NB4 (cell line): ENCODE results near the gene NR3C1.

Experiments
- POLR2A ChIP-seq: IDR thresholded peaks from 2 replicates; pipeline ENCODE4 v1.6.1; 2011; ENCODE audit warnings: mild to moderate bottlenecking; ENCODE audit not compliant: insufficient read length; ENCODE audit errors: extremely low read depth
- TF ChIP-seq, protein P1 (sequence below): IDR thresholded peaks from one replicate; pipeline ENCODE4 v1.5.1; 2012; ENCODE audit warnings: low read depth, low read length

DNA sequence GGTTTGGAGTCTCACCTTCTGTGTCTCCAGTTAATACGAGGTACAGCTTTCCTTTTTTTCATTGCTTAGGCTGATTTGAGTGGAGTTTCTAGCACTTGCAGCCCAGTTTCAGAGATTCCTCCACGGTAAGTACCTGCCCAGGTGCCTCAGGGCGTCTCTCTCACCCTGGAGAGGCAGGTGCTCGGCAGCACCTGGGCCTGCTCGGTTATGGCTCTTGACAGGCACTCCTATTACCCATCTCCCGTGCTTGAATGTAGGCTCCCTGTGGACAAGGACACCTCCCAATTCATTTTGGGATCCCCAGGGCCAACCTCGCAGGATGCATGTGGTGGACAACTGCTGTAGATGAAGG lies 144.3 kb downstream of the NR3C1 start:
- TF ChIP-seq POLR2A = no peak
- TF ChIP-seq, protein P1, sequence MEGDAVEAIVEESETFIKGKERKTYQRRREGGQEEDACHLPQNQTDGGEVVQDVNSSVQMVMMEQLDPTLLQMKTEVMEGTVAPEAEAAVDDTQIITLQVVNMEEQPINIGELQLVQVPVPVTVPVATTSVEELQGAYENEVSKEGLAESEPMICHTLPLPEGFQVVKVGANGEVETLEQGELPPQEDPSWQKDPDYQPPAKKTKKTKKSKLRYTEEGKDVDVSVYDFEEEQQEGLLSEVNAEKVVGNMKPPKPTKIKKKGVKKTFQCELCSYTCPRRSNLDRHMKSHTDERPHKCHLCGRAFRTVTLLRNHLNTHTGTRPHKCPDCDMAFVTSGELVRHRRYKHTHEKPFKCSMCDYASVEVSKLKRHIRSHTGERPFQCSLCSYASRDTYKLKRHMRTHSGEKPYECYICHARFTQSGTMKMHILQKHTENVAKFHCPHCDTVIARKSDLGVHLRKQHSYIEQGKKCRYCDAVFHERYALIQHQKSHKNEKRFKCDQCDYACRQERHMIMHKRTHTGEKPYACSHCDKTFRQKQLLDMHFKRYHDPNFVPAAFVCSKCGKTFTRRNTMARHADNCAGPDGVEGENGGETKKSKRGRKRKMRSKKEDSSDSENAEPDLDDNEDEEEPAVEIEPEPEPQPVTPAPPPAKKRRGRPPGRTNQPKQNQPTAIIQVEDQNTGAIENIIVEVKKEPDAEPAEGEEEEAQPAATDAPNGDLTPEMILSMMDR = no peak
